Endothelial cell of umbilical vein (primary cell): ENCODE measurements around the gene ZIM2. TPM values are rescaled to one million over a fixed set of nuclear protein-coding genes. Genes with fewer than 3 reads are reported as not detected.

Experiments used
- BruUV-seq: library from RNA; stranded (reverse); fragments of 400-500 nt; replicated peaks from 2 replicates; lab custom pipeline; 2021; lab: Mats Ljungman, UMichigan
- CTCF ChIA-PET: fragments of 300-600, 350-600 bp; sonication (Branson Sonifier 250); formaldehyde crosslinking; loops from one replicate; lab custom pipeline; 2021; ENCODE audit warnings: antibody characterized with exemption, inconsistent platforms; lab: Charles Lee
- POLR2A ChIA-PET: fragments of 300-600, 350-600 bp; sonication (Branson Sonifier 250); formaldehyde crosslinking; loops from one replicate; lab custom pipeline; 2021; ENCODE audit warnings: antibody characterized with exemption, inconsistent platforms; lab: Charles Lee
- DNase-seq: peaks from one replicate; pipeline ENCODE4 v3.0.0-alpha.2; 2011; ENCODE audit warnings: low read depth, low spot score
- FAIRE-seq: peaks from 2 replicates; lab custom pipeline; 2011; peaks lifted over from hg19 to GRCh38; lab: Jason Lieb, UNC
- H2AFZ ChIP-seq: 2 replicates; pipeline ENCODE4 v1.6.0; 2012; ENCODE audit warnings: low read depth, low read length, control low read depth, inconsistent platforms
- H3K27ac ChIP-seq: 2 replicates; pipeline ENCODE4 v1.5.1; 2011; ENCODE audit warnings: low read depth, mild to moderate bottlenecking, control low read depth, low read length, moderate library complexity; ENCODE audit not compliant: insufficient read depth
- H3K27me3 ChIP-seq, 2 experiments: 2 replicates each; pipeline versions ENCODE4 v1.6.0 to v1.6.1; 2011; ENCODE audit warnings: low read length in 2 of 2, mixed read lengths in 1 of 2; ENCODE audit not compliant: control insufficient read depth in 2 of 2, insufficient read depth in 2 of 2
- H3K36me3 ChIP-seq, 2 experiments: 2 replicates in 1 of 2; 3 replicates in 1 of 2; pipeline ENCODE4 v1.5.1; 2011; ENCODE audit warnings: low read length in 2 of 2, mild to moderate bottlenecking in 1 of 2, moderate library complexity in 1 of 2; ENCODE audit not compliant: control insufficient read depth in 2 of 2, insufficient read depth in 2 of 2; ENCODE audit errors: extremely low read depth in 1 of 2
- H3K4me1 ChIP-seq: 3 replicates; pipeline ENCODE4 v1.5.1; 2011; ENCODE audit warnings: mild to moderate bottlenecking, low read length; ENCODE audit not compliant: control insufficient read depth, insufficient read depth; ENCODE audit errors: extremely low read depth
- H3K4me2 ChIP-seq: 2 replicates; pipeline ENCODE4 v1.6.1; 2011; ENCODE audit warnings: low read length, control low read depth, mixed read lengths; ENCODE audit not compliant: insufficient read depth
- H3K4me3 ChIP-seq, 3 experiments: fragments of 200-600 bp in 1 of 3; sonication (generic), shearing (Covaris generic) in 1 of 3; replicated peaks in 1 of 3; 2 replicates each; pipeline ENCODE4 v1.5.1; 2011 to 2016; ENCODE audit warnings: control low read depth in 3 of 3, low read length in 3 of 3, mild to moderate bottlenecking in 2 of 3, inconsistent platforms in 1 of 3, low read depth in 1 of 3, moderate library complexity in 1 of 3; ENCODE audit not compliant: insufficient read depth in 1 of 3
- H3K79me2 ChIP-seq: 2 replicates; pipeline ENCODE4 v1.6.0; 2012; ENCODE audit warnings: low read length, inconsistent platforms; ENCODE audit not compliant: control insufficient read depth, insufficient read depth
- H3K9ac ChIP-seq: replicated peaks from 2 replicates; pipeline ENCODE3; 2011; ENCODE audit warnings: low read length, control low read depth; ENCODE audit not compliant: insufficient read depth; ENCODE audit errors: extremely low read depth
- H3K9me1 ChIP-seq: replicated peaks from 3 replicates; pipeline ENCODE4 v1.6.0; 2011; ENCODE audit warnings: mild to moderate bottlenecking, low read length; ENCODE audit not compliant: control insufficient read depth, insufficient read depth; ENCODE audit errors: extremely low read depth
- H3K9me3 ChIP-seq: replicated peaks from 2 replicates; pipeline ENCODE4 v1.5.1; 2012; ENCODE audit warnings: low read length, inconsistent platforms; ENCODE audit not compliant: control insufficient read depth, insufficient read depth
- H4K20me1 ChIP-seq: replicated peaks from 2 replicates; pipeline ENCODE3; 2011; ENCODE audit warnings: mild to moderate bottlenecking, low read length; ENCODE audit not compliant: control insufficient read depth, insufficient read depth; ENCODE audit errors: extremely low read depth
- EZH2 ChIP-seq: IDR thresholded peaks from 2 replicates; pipeline ENCODE4 v1.6.1; 2012; ENCODE audit warnings: borderline replicate concordance, low read depth, mild to moderate bottlenecking, moderate library complexity, low read length, inconsistent platforms; ENCODE audit not compliant: severe bottlenecking
- FOS ChIP-seq: IDR thresholded peaks from 2 replicates; pipeline ENCODE4 v1.6.1; 2011; ENCODE audit warnings: mild to moderate bottlenecking, low read length, moderate library complexity, borderline replicate concordance; ENCODE audit not compliant: insufficient read depth
- GATA2 ChIP-seq: IDR thresholded peaks from 2 replicates; pipeline ENCODE4 v1.7.0; 2011; ENCODE audit warnings: low read depth, mild to moderate bottlenecking, moderate library complexity, mixed read lengths, low read length; ENCODE audit not compliant: insufficient read length, insufficient read depth
- JUN ChIP-seq: IDR thresholded peaks from 2 replicates; pipeline ENCODE4 v1.6.1; 2011; ENCODE audit warnings: borderline replicate concordance, low read depth; ENCODE audit not compliant: insufficient read length, insufficient read depth
- MYC ChIP-seq: IDR thresholded peaks from one replicate; pipeline ENCODE4 v1.6.1; 2011; ENCODE audit warnings: mild to moderate bottlenecking, low read depth, low read length
- POLR2A ChIP-seq: IDR thresholded peaks from 2 replicates; pipeline ENCODE4 v1.6.1; 2012; ENCODE audit warnings: low read depth, mild to moderate bottlenecking, control low read depth, low read length
- POLR2AphosphoS5 ChIP-seq: IDR thresholded peaks from 2 replicates; pipeline ENCODE4 v1.6.1; 2012; ENCODE audit warnings: low read depth, mild to moderate bottlenecking, control low read depth, low read length, moderate library complexity; ENCODE audit not compliant: insufficient read depth
- dilution Hi-C: fragments of 300-500 bp; cut with MboI; formaldehyde crosslinking; loops from one replicate; pipeline ENCODE4 v1.15.0; 2019; ENCODE audit warnings: low sequenced_read_pairs; ENCODE audit not compliant: extremely low pct_ligation_motif_present
- intact Hi-C: fragments of 100-400 bp; cut with micrococcal nuclease; formaldehyde crosslinking; loops from one replicate; pipeline ENCODE4 v1.10.0; 2022
- polyA plus RNA-seq, 4 experiments: library from polyadenylated mRNA; depleted of rRNA in 3 of 4; stranded (reverse) in 3 of 4; unstranded in 1 of 4; fragments of >200 nt; gene quantifications; 2 replicates each; pipeline versions ENCODE4 v1.2.1 to v1.2.3, GENCODE V29; 2011 to 2012; ENCODE audit warnings: missing spikeins in 1 of 4
- total RNA-seq: library from RNA; stranded (reverse); gene quantifications from 2 replicates; pipeline ENCODE4 v1.2.3, GENCODE V29; 2021
- TF ChIP-seq, protein P1 (sequence below), 2 donors: IDR thresholded peaks; 1 replicate in 1 of 2; 2 replicates in 1 of 2; pipeline ENCODE4 v1.5.1; 2011; ENCODE audit warnings: low read length in 2 of 2, mild to moderate bottlenecking in 2 of 2, moderate library complexity in 2 of 2, control low read depth in 1 of 2, inconsistent platforms in 1 of 2, low read depth in 1 of 2; ENCODE audit not compliant: insufficient read depth in 1 of 2; ENCODE audit errors: extremely low read depth in 1 of 2
- TF ChIP-seq, protein P2 (sequence below): IDR thresholded peaks from 2 replicates; pipeline ENCODE4 v1.6.1; 2011; ENCODE audit not compliant: insufficient read depth, insufficient read length

Gene ZIM2
- total and polyA plus RNA-seq, 2 donors (not counting 3 experiments of a cell fraction or from before 2014, with no cell fraction given), result not detected

DNA sequence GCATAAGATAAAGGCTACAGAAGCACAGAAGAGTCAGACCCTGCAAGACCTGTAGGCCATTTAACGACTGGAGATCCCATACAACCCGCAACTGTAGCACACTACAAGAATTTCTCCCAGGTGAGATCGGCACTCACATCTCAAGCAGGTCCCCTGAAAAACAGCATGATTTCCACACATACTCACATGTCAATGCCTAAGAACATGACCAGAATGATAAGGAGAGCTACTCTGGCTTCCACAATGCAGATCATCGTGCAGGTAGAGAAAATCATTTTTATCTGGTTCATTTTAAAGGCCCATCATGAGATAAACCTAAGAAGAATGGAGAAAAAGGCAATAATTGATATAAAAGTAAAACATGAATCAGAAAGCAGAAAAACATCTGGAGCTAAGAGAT, 17.5 kb upstream of the ZIM2 start:
- H4K20me1 ChIP-seq, result no peaks in the 10 kb centered on the region
- H2AFZ ChIP-seq, result no peak overlapping the region
- H3K79me2 ChIP-seq, result no peaks in the 10 kb centered on the region
- H3K4me1 ChIP-seq, result no peaks in the 10 kb centered on the region
- CTCF ChIA-PET, result no interaction called here
- FAIRE-seq (no peak), DNase-seq (no peak)
- dilution Hi-C loops (no loop called here), intact Hi-C loops (no loop called here)
- H3K4me3 ChIP-seq, result no peak overlapping the region
- no peaks in the 10 kb centered on the region for H3K9me1 ChIP-seq
- H3K27ac ChIP-seq, result no peak overlapping the region
- H3K27me3 ChIP-seq, result no peaks in the 10 kb centered on the region
- no TSS peak for BruUV-seq
- H3K4me2 ChIP-seq, result no peak overlapping the region
- no peak overlapping the region for H3K9ac ChIP-seq
- POLR2A ChIA-PET, result no interaction called here
- no peak for TF ChIP-seq JUN
- TF ChIP-seq POLR2A, result no peak
- no peak for TF ChIP-seq MYC
- TF ChIP-seq FOS, result no peak
- no peak for TF ChIP-seq EZH2
- TF ChIP-seq, protein P1, sequence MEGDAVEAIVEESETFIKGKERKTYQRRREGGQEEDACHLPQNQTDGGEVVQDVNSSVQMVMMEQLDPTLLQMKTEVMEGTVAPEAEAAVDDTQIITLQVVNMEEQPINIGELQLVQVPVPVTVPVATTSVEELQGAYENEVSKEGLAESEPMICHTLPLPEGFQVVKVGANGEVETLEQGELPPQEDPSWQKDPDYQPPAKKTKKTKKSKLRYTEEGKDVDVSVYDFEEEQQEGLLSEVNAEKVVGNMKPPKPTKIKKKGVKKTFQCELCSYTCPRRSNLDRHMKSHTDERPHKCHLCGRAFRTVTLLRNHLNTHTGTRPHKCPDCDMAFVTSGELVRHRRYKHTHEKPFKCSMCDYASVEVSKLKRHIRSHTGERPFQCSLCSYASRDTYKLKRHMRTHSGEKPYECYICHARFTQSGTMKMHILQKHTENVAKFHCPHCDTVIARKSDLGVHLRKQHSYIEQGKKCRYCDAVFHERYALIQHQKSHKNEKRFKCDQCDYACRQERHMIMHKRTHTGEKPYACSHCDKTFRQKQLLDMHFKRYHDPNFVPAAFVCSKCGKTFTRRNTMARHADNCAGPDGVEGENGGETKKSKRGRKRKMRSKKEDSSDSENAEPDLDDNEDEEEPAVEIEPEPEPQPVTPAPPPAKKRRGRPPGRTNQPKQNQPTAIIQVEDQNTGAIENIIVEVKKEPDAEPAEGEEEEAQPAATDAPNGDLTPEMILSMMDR (IDR thresholded peaks at IDR 0.05; ENCODE audit: extremely low read depth in 1 of 2, insufficient read depth in 1 of 2, low read depth in 1 of 2, low read length in 2 of 2), result no peak
- no peak for TF ChIP-seq GATA2
- TF ChIP-seq, protein P2, sequence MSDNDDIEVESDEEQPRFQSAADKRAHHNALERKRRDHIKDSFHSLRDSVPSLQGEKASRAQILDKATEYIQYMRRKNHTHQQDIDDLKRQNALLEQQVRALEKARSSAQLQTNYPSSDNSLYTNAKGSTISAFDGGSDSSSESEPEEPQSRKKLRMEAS, result no peak
- TF ChIP-seq POLR2AphosphoS5, result no peak
- no peaks in the 10 kb centered on the region for H3K36me3 ChIP-seq
- peaks cover 7% of the 10 kb centered on the region for H3K9me3 ChIP-seq
